H1 (cell line): ENCODE data around the gene GFRA3. TPM values are rescaled to one million over a fixed set of nuclear protein-coding genes. Genes with fewer than 3 reads are reported as not detected.

Experiments used
- CTCF ChIA-PET: fragments of 300-600 bp; sonication (Branson Sonifier 250); formaldehyde crosslinking; loops from one replicate; lab custom pipeline; 2021; ENCODE audit not compliant: partially characterized antibody; lab: Charles Lee
- POLR2A ChIA-PET: fragments of 300-600 bp; sonication (Branson Sonifier 250); formaldehyde crosslinking; loops from one replicate; lab custom pipeline; 2021; ENCODE audit warnings: inconsistent platforms; ENCODE audit not compliant: partially characterized antibody; lab: Charles Lee
- DNase-seq, 2 experiments: peaks; one replicate each; pipeline versions ENCODE4 v3.0.0 to v3.0.0-alpha.2; 2010 to 2022; ENCODE audit warnings: low spot score in 2 of 2, low read depth in 1 of 2, mixed read lengths in 1 of 2
- FAIRE-seq: peaks from 2 replicates; lab custom pipeline; 2011; peaks lifted over from hg19 to GRCh38; lab: Jason Lieb, UNC
- H2AFZ ChIP-seq: 2 replicates; pipeline ENCODE4 v1.8.1; 2012; ENCODE audit warnings: low read length, inconsistent platforms
- H2AK5ac ChIP-seq: 2 replicates; pipeline ENCODE4 v1.6.1; 2013; ENCODE audit warnings: low read depth, low read length
- H2BK120ac ChIP-seq: replicated peaks from 2 replicates; pipeline ENCODE3; 2013; ENCODE audit warnings: low read depth, low read length, inconsistent platforms
- H2BK12ac ChIP-seq: 2 replicates; pipeline ENCODE4 v1.6.1; 2013; ENCODE audit warnings: low read depth, low read length
- H2BK15ac ChIP-seq: 2 replicates; pipeline ENCODE4 v1.6.1; 2013; ENCODE audit warnings: low read length
- H2BK20ac ChIP-seq: 2 replicates; pipeline ENCODE4 v1.6.1; 2013; ENCODE audit warnings: low read length
- H2BK5ac ChIP-seq: 2 replicates; pipeline ENCODE4 v1.6.1; 2013; ENCODE audit warnings: low read depth, low read length
- H3K14ac ChIP-seq: 2 replicates; pipeline ENCODE4 v1.6.1; 2013; ENCODE audit warnings: inconsistent platforms; ENCODE audit not compliant: insufficient read length
- H3K18ac ChIP-seq: 2 replicates; pipeline ENCODE4 v1.6.1; 2013; ENCODE audit warnings: low read length; ENCODE audit errors: extremely low read depth
- H3K23ac ChIP-seq: 2 replicates; pipeline ENCODE4 v1.6.1; 2013; ENCODE audit warnings: inconsistent platforms; ENCODE audit not compliant: insufficient read length
- H3K23me2 ChIP-seq: 2 replicates; pipeline ENCODE4 v1.6.1; 2013; ENCODE audit warnings: low read depth, low read length
- H3K27ac ChIP-seq: 2 replicates; pipeline ENCODE4 v1.6.1; 2011; ENCODE audit warnings: low read depth, low read length, inconsistent platforms
- H3K27me3 ChIP-seq, 4 experiments: replicated peaks in 1 of 4; 1 replicate in 1 of 4; 2 replicates in 3 of 4; pipeline versions ENCODE4 v1.6.1 to v1.8.1; 2011 to 2013; ENCODE audit warnings: low read length in 3 of 4, mild to moderate bottlenecking in 3 of 4, inconsistent platforms in 2 of 4, mixed read lengths in 2 of 4, moderate library complexity in 1 of 4; ENCODE audit not compliant: control insufficient read depth in 3 of 4, insufficient read depth in 3 of 4; ENCODE audit errors: extremely low read depth in 1 of 4
- H3K36me3 ChIP-seq, 4 experiments: 2 replicates each; pipeline versions ENCODE4 v1.6.1 to v1.8.1; 2011 to 2013; ENCODE audit warnings: mild to moderate bottlenecking in 4 of 4, low read length in 3 of 4, moderate library complexity in 2 of 4, control low read depth in 1 of 4, inconsistent platforms in 1 of 4; ENCODE audit not compliant: insufficient read depth in 4 of 4, control insufficient read depth in 2 of 4
- H3K4ac ChIP-seq: replicated peaks from 2 replicates; pipeline ENCODE3; 2013; ENCODE audit warnings: low read length, low read depth, mixed read lengths, inconsistent platforms; ENCODE audit not compliant: insufficient read length
- H3K4me1 ChIP-seq, 4 experiments: replicated peaks in 1 of 4; 1 replicate in 1 of 4; 2 replicates in 3 of 4; pipeline versions ENCODE4 v1.6.1 to v1.8.1; 2011 to 2013; ENCODE audit warnings: low read length in 3 of 4, inconsistent platforms in 2 of 4, mixed read lengths in 1 of 4; ENCODE audit not compliant: insufficient read depth in 4 of 4, control insufficient read depth in 3 of 4
- H3K4me2 ChIP-seq, 2 experiments: 2 replicates each; pipeline versions ENCODE4 v1.6.1 to v1.8.1; 2011 to 2013; ENCODE audit warnings: low read depth in 2 of 2, low read length in 2 of 2, control low read depth in 1 of 2, inconsistent platforms in 1 of 2, mild to moderate bottlenecking in 1 of 2; ENCODE audit not compliant: insufficient read depth in 1 of 2
- H3K4me3 ChIP-seq, 4 experiments: fragments of 200-600, 300-600 bp in 1 of 4; sonication (generic), shearing (Covaris generic), sonication (Bioruptor Twin) in 1 of 4; 2 replicates each; pipeline versions ENCODE4 v1.5.1 to v1.8.1; 2011 to 2016; ENCODE audit warnings: low read length in 4 of 4, low read depth in 3 of 4, control low read depth in 2 of 4, inconsistent platforms in 2 of 4, mild to moderate bottlenecking in 2 of 4, mixed read lengths in 1 of 4, moderate library complexity in 1 of 4; ENCODE audit not compliant: insufficient read depth in 2 of 4; ENCODE audit errors: extremely low read depth in 1 of 4
- H3K56ac ChIP-seq: replicated peaks from 2 replicates; pipeline ENCODE3; 2013; ENCODE audit warnings: low read depth, mild to moderate bottlenecking, mixed read lengths, low read length, inconsistent platforms; ENCODE audit not compliant: insufficient read length
- H3K79me1 ChIP-seq: 2 replicates; pipeline ENCODE4 v1.6.1; 2013; ENCODE audit warnings: low read depth, low read length, control low read depth
- H3K79me2 ChIP-seq, 2 experiments: 2 replicates each; pipeline versions ENCODE4 v1.6.1 to v1.8.1; 2012 to 2013; ENCODE audit warnings: low read length in 2 of 2, mild to moderate bottlenecking in 2 of 2, inconsistent platforms in 1 of 2; ENCODE audit not compliant: insufficient read depth in 2 of 2, control insufficient read depth in 1 of 2
- H3K9ac ChIP-seq, 4 experiments: replicated peaks in 1 of 4; 1 replicate in 1 of 4; 2 replicates in 3 of 4; pipeline versions ENCODE4 v1.6.1 to v1.8.1; 2011 to 2013; ENCODE audit warnings: low read depth in 3 of 4, low read length in 3 of 4, control low read depth in 2 of 4, mild to moderate bottlenecking in 2 of 4, moderate library complexity in 2 of 4, inconsistent platforms in 1 of 4; ENCODE audit errors: extremely low read depth in 1 of 4
- H3K9me3 ChIP-seq, 2 experiments: 2 replicates each; pipeline versions ENCODE4 v1.6.1 to v1.8.1; 2012 to 2013; ENCODE audit warnings: mild to moderate bottlenecking in 2 of 2, moderate library complexity in 2 of 2, control low read depth in 1 of 2, inconsistent platforms in 1 of 2, low read depth in 1 of 2, low read length in 1 of 2, mixed read lengths in 1 of 2; ENCODE audit not compliant: insufficient read depth in 2 of 2
- H4K20me1 ChIP-seq, 2 experiments: replicated peaks in 1 of 2; 2 replicates each; pipeline versions ENCODE3 to v1.8.1; 2011 to 2013; ENCODE audit warnings: inconsistent platforms in 2 of 2, low read length in 2 of 2, mild to moderate bottlenecking in 1 of 2; ENCODE audit not compliant: insufficient read depth in 2 of 2, control insufficient read depth in 1 of 2
- H4K5ac ChIP-seq: 2 replicates; pipeline ENCODE4 v1.6.1; 2013; ENCODE audit warnings: low read length, low read depth, mixed read lengths, inconsistent platforms; ENCODE audit not compliant: insufficient read length
- H4K8ac ChIP-seq: 2 replicates; pipeline ENCODE4 v1.8.0; 2013; ENCODE audit warnings: mild to moderate bottlenecking, moderate library complexity, low read length, inconsistent platforms; ENCODE audit not compliant: insufficient read depth; ENCODE audit errors: extremely low read depth
- H4K91ac ChIP-seq: replicated peaks from 2 replicates; pipeline ENCODE3; 2013; ENCODE audit warnings: low read length, mixed read lengths, inconsistent platforms; ENCODE audit not compliant: insufficient read length
- EGR1 ChIP-seq: IDR thresholded peaks from 2 replicates; pipeline ENCODE4 v1.6.1; 2011; ENCODE audit warnings: low read depth, low read length, borderline replicate concordance
- WGBS, 2 experiments: shearing (Covaris generic) in 1 of 2; methylation state at CpG; one replicate each; pipeline versions ENCODE4 v1.1.6 to v1.1.7; 2013 to 2015; ENCODE audit warnings: low lambda C conversion rate in 2 of 2, mixed read lengths in 2 of 2, inconsistent platforms in 1 of 2, low coverage in 1 of 2, missing lambda C conversion rate in 1 of 2; ENCODE audit not compliant: insufficient replicate concordance in 2 of 2, insufficient coverage in 1 of 2, insufficient read length in 1 of 2; ENCODE audit errors: extremely low coverage in 1 of 2, missing lambda C conversion rate in 1 of 2; 5-methylcytosine and 5-hydroxymethylcytosine counted together
- polyA plus RNA-seq, 7 experiments: library from polyadenylated mRNA; depleted of rRNA in 3 of 7; stranded (reverse) in 5 of 7; unstranded in 2 of 7; fragments of >200 nt in 5 of 7; fragments of 200-250 nt in 2 of 7; gene quantifications; 1 replicate in 5 of 7; 2 replicates in 1 of 7; 4 replicates in 1 of 7; pipeline versions ENCODE4 v1.2.1 to v1.2.3, GENCODE V29; 2011 to 2013; ENCODE audit warnings: missing spikeins in 2 of 7, mixed read lengths in 2 of 7
- total RNA-seq: library from RNA; stranded (reverse); fragmentation: NEBNext Ultra II Directional; extraction: Animal tissue kit (Norgen Biotek cat#: 25700); gene quantifications from 2 replicates; pipeline ENCODE4 v1.2.1, GENCODE V29; 2021

Gene GFRA3
- total and polyA plus RNA-seq, 2 of the 8 experiments (the other 6 are each of a cell fraction or from before 2014, with no cell fraction given) = 0.88 to 3.4 TPM

DNA sequence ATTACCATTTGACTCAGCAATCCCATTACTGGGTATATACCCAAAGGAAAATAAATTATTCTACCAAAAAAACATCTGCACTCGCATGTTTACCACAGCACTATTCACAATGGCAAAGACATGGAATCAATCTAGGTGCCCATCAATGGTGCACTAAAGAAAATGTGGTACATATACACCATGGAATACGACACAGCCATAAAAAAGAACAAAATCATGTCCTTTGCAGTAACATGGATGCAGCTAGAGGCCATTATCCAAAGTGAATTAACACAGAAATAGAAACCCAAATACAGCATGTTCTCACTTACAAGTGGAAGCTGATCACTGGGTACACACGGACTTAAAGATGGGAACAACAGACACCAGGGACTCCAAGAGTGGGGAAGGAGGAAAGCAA is 63.4 kb downstream of the GFRA3 start:
- no peak overlapping the region for H2BK120ac ChIP-seq
- no peak overlapping the region for H3K23ac ChIP-seq
- no peak overlapping the region for H2BK20ac ChIP-seq
- no peak overlapping the region for H2BK15ac ChIP-seq
- no peak overlapping the region for H2AFZ ChIP-seq
- H3K4me2 ChIP-seq = no peak overlapping the region
- H3K79me2 ChIP-seq = peaks cover 3 to 53% of the 10 kb centered on the region in 2 experiments
- no peaks in the 10 kb centered on the region for H3K9me3 ChIP-seq
- no peak for FAIRE-seq
- no peak overlapping the region for H4K91ac ChIP-seq
- H3K79me1 ChIP-seq = peaks cover 7% of the 10 kb centered on the region; the same call in 1 of the 2 replicates
- H3K27me3 ChIP-seq = no peaks in the 10 kb centered on the region
- H2BK12ac ChIP-seq = no peak overlapping the region
- H4K20me1 ChIP-seq = no peaks in the 10 kb centered on the region
- H2BK5ac ChIP-seq = no peak overlapping the region
- no peak overlapping the region for H3K4me3 ChIP-seq
- no peak overlapping the region for H3K27ac ChIP-seq
- peaks cover 0 to 10% (median under 1%) of the 10 kb centered on the region in 4 experiments; a peak in 1 of 8 replicates for H3K36me3 ChIP-seq
- H3K23me2 ChIP-seq = peaks cover 4% of the 10 kb centered on the region; the same call in 1 of the 2 replicates
- TF ChIP-seq EGR1 = no peak
- no peak overlapping the region for H4K5ac ChIP-seq
- no peak overlapping the region for H3K18ac ChIP-seq
- CTCF ChIA-PET = interaction anchor here (1.4 kb wide), 1 partner anchor 141 kb away, joined by 6 read pairs; the partner anchor contains the start of gene KDM3B
- no peak overlapping the region for H4K8ac ChIP-seq
- H2AK5ac ChIP-seq = no peak overlapping the region
- no peak overlapping the region for H3K4ac ChIP-seq
- H3K14ac ChIP-seq = no peak overlapping the region
- 90% methylated on average over 3 of the region's 3 CpGs; no CpG with 5 or more reads in 1 of the 2 experiments for WGBS, 2 experiments
- no peak overlapping the region for H3K9ac ChIP-seq
- DNase-seq = no peak
- H3K56ac ChIP-seq = no peak overlapping the region
- POLR2A ChIA-PET = interaction anchor here (1.7 to 3.6 kb wide), 2 partner anchors 13 to 127 kb away, joined by 3 to 30 read pairs; partner anchors contain the start of gene FAM53C
- peaks cover 0 to 4% (median 0%) of the 10 kb centered on the region in 4 experiments; a peak in 1 of 7 replicates for H3K4me1 ChIP-seq

Other genes starting within 250 kb of the GFRA3 start
- 16.0 and 17.0 TPM in 2 replicates for gene FAM13B, start 241.5 kb downstream of the GFRA3 start, total RNA-seq
- 4.9 and 6.4 TPM in 2 replicates for gene FAM13B, start 241.5 kb downstream of the GFRA3 start, polyA plus RNA-seq (2011; rRNA removed)
- 0.27 TPM in 1 of 2 replicates, not detected in the other for gene WNT8A, start 190.6 kb downstream of the GFRA3 start, total RNA-seq
- gene WNT8A, start 190.6 kb downstream of the GFRA3 start, polyA plus RNA-seq (2011; rRNA removed) = 0.06 TPM in 1 of 2 replicates, not detected in the other
- 0.63 and 0.89 TPM in 2 replicates for gene NME5, start 135.2 kb downstream of the GFRA3 start, total RNA-seq
- 0.46 and 0.48 TPM in 2 replicates for gene NME5, start 135.2 kb downstream of the GFRA3 start, polyA plus RNA-seq (2011; rRNA removed)
- 75.8 and 78.5 TPM in 2 replicates for gene BRD8, start 96.0 kb downstream of the GFRA3 start, total RNA-seq
- gene BRD8, start 96.0 kb downstream of the GFRA3 start, polyA plus RNA-seq (2011; rRNA removed) = 28.8 and 37.8 TPM in 2 replicates
- gene KIF20A, start 95.5 kb downstream of the GFRA3 start, total RNA-seq = 67.1 and 68.1 TPM in 2 replicates
- gene KIF20A, start 95.5 kb downstream of the GFRA3 start, polyA plus RNA-seq (2011; rRNA removed) = 26.4 and 33.3 TPM in 2 replicates
- 43.6 and 45.7 TPM in 2 replicates for gene CDC23, start 61.3 kb downstream of the GFRA3 start, total RNA-seq
- gene CDC23, start 61.3 kb downstream of the GFRA3 start, polyA plus RNA-seq (2011; rRNA removed) = 20.9 and 32.6 TPM in 2 replicates
- 20.8 and 23.2 TPM in 2 replicates for gene CDC25C, start 57.2 kb upstream of the GFRA3 start, total RNA-seq
- 12.1 and 18.4 TPM in 2 replicates for gene CDC25C, start 57.2 kb upstream of the GFRA3 start, polyA plus RNA-seq (2011; rRNA removed)
- 57.6 and 58.9 TPM in 2 replicates for gene FAM53C, start 63.6 kb upstream of the GFRA3 start, total RNA-seq
- 72.7 and 75.3 TPM in 2 replicates for gene FAM53C, start 63.6 kb upstream of the GFRA3 start, polyA plus RNA-seq (2011; rRNA removed)
- 78.1 and 79.7 TPM in 2 replicates for gene KDM3B, start 78.1 kb upstream of the GFRA3 start, total RNA-seq
- gene KDM3B, start 78.1 kb upstream of the GFRA3 start, polyA plus RNA-seq (2011; rRNA removed) = 21.1 and 27.1 TPM in 2 replicates
- gene REEP2, start 164.4 kb upstream of the GFRA3 start, total RNA-seq = 40.2 and 41.4 TPM in 2 replicates
- 26.5 and 44.7 TPM in 2 replicates for gene REEP2, start 164.4 kb upstream of the GFRA3 start, polyA plus RNA-seq (2011; rRNA removed)
- 35.5 and 39.6 TPM in 2 replicates for gene EGR1, start 190.9 kb upstream of the GFRA3 start, total RNA-seq
- 16.2 and 36.0 TPM in 2 replicates for gene EGR1, start 190.9 kb upstream of the GFRA3 start, polyA plus RNA-seq (2011; rRNA removed)